ENCODE data around the gene PHAF1. TPM values are rescaled to one million over a fixed set of nuclear protein-coding genes. Genes with fewer than 3 reads are reported as not detected.

The PHAF1 gene
- total and polyA plus RNA-seq, 2 of the 8 experiments (the other 6 are each of a cell fraction or from before 2014, with no cell fraction given): 18.6 to 26.4 TPM

DNA sequence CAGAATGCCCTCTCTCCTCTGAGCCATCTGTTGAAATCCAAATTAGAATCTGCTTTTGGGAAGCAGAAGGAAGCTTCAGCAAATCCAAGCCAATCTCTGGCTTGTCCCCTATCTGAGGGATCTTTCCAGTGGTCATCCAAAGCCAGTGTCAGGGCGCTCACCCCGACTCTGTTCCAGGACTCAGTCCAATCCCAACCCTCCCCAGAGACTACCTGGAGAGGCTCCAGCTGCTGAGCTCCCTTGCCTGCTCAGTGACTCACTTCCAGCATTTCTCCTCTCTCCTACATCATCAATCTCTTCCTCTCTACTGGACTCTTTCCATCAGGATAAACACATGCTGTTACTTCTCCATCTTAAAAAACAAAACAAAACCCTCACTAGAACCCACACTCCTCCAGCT, 71.6 kb downstream of the PHAF1 start (continued):
- TF ChIP-seq JUN (IDR thresholded peaks at IDR 0.05; ENCODE audit: low read depth, low read length) (no peak), FOSL1 (IDR thresholded peaks at IDR 0.05; ENCODE audit: insufficient read depth, low read depth, low read length) (no peak), RXRA (IDR thresholded peaks at IDR 0.05; ENCODE audit: insufficient read depth, low read depth, low read length) (no peak), SP2 (IDR thresholded peaks at IDR 0.05; ENCODE audit: low read length) (no peak), GTF2F1 (IDR thresholded peaks at IDR 0.05; ENCODE audit: borderline replicate concordance, low read depth, low read length) (no peak), SIN3A (conservative IDR thresholded peaks at IDR 0.05 in 1 of 2, IDR thresholded peaks at IDR 0.05 in 1 of 2; ENCODE audit: low read depth in 1 of 2, low read length in 2 of 2) (no peak)

Data from H1 (cell line).